HEK293 (cell line): Measurements from ENCODE around the gene STMN1.

ENCODE experiments used
- GLIS1 ChIP-seq: fragments of 450-650 bp; formaldehyde crosslinking; IDR thresholded peaks from 2 replicates; pipeline ENCODE4 v1.5.1; 2016; ENCODE audit warnings: missing biosample characterization, missing genetic modification characterization
- KLF9 ChIP-seq: fragments of 450-650 bp; formaldehyde crosslinking; IDR thresholded peaks from 2 replicates; pipeline ENCODE4 v1.5.1; 2016; ENCODE audit warnings: missing biosample characterization, missing genetic modification characterization, low read depth
- OVOL3 ChIP-seq: fragments of 450-650 bp; formaldehyde crosslinking; IDR thresholded peaks from 2 replicates; pipeline ENCODE4 v1.5.1; 2016; ENCODE audit warnings: missing biosample characterization, missing genetic modification characterization
- SALL2 ChIP-seq: fragments of 450-650 bp; formaldehyde crosslinking; IDR thresholded peaks from 2 replicates; pipeline ENCODE4 v1.5.0; 2017; ENCODE audit warnings: missing biosample characterization, mild to moderate bottlenecking, missing genetic modification characterization, borderline replicate concordance
- SP3 ChIP-seq: fragments of 450-650 bp; formaldehyde crosslinking; IDR thresholded peaks from 2 replicates; pipeline ENCODE4 v1.5.1; 2016; ENCODE audit warnings: missing biosample characterization, missing genetic modification characterization
- WT1 ChIP-seq: fragments of 450-650 bp; formaldehyde crosslinking; IDR thresholded peaks from 2 replicates; pipeline ENCODE4 v1.5.1; 2016; ENCODE audit warnings: missing biosample characterization, missing genetic modification characterization
- ZNF140 ChIP-seq: fragments of 450-650 bp; formaldehyde crosslinking; IDR thresholded peaks from 2 replicates; pipeline ENCODE4 v1.5.1; 2016; ENCODE audit warnings: missing biosample characterization, missing genetic modification characterization
- ZNF2 ChIP-seq: fragments of 450-650 bp; formaldehyde crosslinking; IDR thresholded peaks from 2 replicates; pipeline ENCODE4 v1.5.1; 2016; ENCODE audit warnings: missing biosample characterization, missing genetic modification characterization
- ZNF221 ChIP-seq: fragments of 450-650 bp; formaldehyde crosslinking; IDR thresholded peaks from 2 replicates; pipeline ENCODE4 v1.5.1; 2017; ENCODE audit warnings: missing biosample characterization, missing genetic modification characterization, borderline replicate concordance
- ZNF514 ChIP-seq: fragments of 450-650 bp; formaldehyde crosslinking; IDR thresholded peaks from 2 replicates; pipeline ENCODE4 v1.5.1; 2016; ENCODE audit warnings: missing biosample characterization, missing genetic modification characterization
- ZNF521 ChIP-seq: fragments of 450-650 bp; formaldehyde crosslinking; IDR thresholded peaks from 2 replicates; pipeline ENCODE4 v1.5.1; 2017; ENCODE audit warnings: missing biosample characterization, mild to moderate bottlenecking, missing genetic modification characterization
- ZNF558 ChIP-seq: fragments of 450-650 bp; formaldehyde crosslinking; IDR thresholded peaks from 2 replicates; pipeline ENCODE4 v1.5.1; 2016; ENCODE audit warnings: missing biosample characterization, missing genetic modification characterization
- ZNF621 ChIP-seq: fragments of 450-650 bp; formaldehyde crosslinking; IDR thresholded peaks from 2 replicates; pipeline ENCODE4 v1.5.1; 2017; ENCODE audit warnings: missing biosample characterization, missing genetic modification characterization
- ZNF843 ChIP-seq: fragments of 450-650 bp; formaldehyde crosslinking; IDR thresholded peaks from 2 replicates; pipeline ENCODE4 v1.5.1; 2016; ENCODE audit warnings: missing biosample characterization, missing genetic modification characterization
- ZSCAN30 ChIP-seq: fragments of 450-650 bp; IDR thresholded peaks from 2 replicates; pipeline ENCODE4 v1.5.1; 2018; ENCODE audit warnings: missing biosample characterization, mild to moderate bottlenecking, missing genetic modification characterization, moderate library complexity
- ZXDB ChIP-seq: fragments of 450-650 bp; formaldehyde crosslinking; IDR thresholded peaks from 2 replicates; pipeline ENCODE4 v1.5.1; 2016; ENCODE audit warnings: missing biosample characterization, missing genetic modification characterization
- TF ChIP-seq, protein P1 (sequence below): fragments of 450-650 bp; formaldehyde crosslinking; IDR thresholded peaks from 2 replicates; pipeline ENCODE4 v1.5.1; 2016; ENCODE audit warnings: missing biosample characterization, missing genetic modification characterization
- TF ChIP-seq, protein P2 (sequence below): fragments of 450-650 bp; formaldehyde crosslinking; IDR thresholded peaks from 2 replicates; pipeline ENCODE4 v1.5.1; 2017; ENCODE audit warnings: missing biosample characterization, missing genetic modification characterization
- TF ChIP-seq, protein P3 (sequence below): fragments of 450-650 bp; formaldehyde crosslinking; IDR thresholded peaks from 2 replicates; pipeline ENCODE4 v1.5.1; 2016; ENCODE audit warnings: missing biosample characterization, missing genetic modification characterization
- TF ChIP-seq, protein P4 (sequence below): fragments of 450-650 bp; formaldehyde crosslinking; IDR thresholded peaks from 2 replicates; pipeline ENCODE4 v1.5.1; 2017; ENCODE audit warnings: missing biosample characterization, missing genetic modification characterization
- TF ChIP-seq, protein P5 (sequence below): fragments of 450-650 bp; formaldehyde crosslinking; IDR thresholded peaks from 2 replicates; pipeline ENCODE4 v1.5.1; 2017; ENCODE audit warnings: missing biosample characterization, missing genetic modification characterization
- TF ChIP-seq, protein P6 (sequence below): fragments of 450-650 bp; formaldehyde crosslinking; optimal IDR thresholded peaks from 2 replicates; pipeline ENCODE3; 2016; ENCODE audit warnings: missing biosample characterization, mild to moderate bottlenecking, missing genetic modification characterization
- TF ChIP-seq, protein P7 (sequence below): fragments of 450-650 bp; formaldehyde crosslinking; IDR thresholded peaks from 2 replicates; pipeline ENCODE4 v1.5.1; 2016; ENCODE audit warnings: missing biosample characterization, missing genetic modification characterization
- TF ChIP-seq, protein P8 (sequence below): fragments of 450-650 bp; formaldehyde crosslinking; IDR thresholded peaks from 2 replicates; pipeline ENCODE4 v1.5.1; 2016; ENCODE audit warnings: missing biosample characterization, missing genetic modification characterization

STMN1 gene

DNA sequence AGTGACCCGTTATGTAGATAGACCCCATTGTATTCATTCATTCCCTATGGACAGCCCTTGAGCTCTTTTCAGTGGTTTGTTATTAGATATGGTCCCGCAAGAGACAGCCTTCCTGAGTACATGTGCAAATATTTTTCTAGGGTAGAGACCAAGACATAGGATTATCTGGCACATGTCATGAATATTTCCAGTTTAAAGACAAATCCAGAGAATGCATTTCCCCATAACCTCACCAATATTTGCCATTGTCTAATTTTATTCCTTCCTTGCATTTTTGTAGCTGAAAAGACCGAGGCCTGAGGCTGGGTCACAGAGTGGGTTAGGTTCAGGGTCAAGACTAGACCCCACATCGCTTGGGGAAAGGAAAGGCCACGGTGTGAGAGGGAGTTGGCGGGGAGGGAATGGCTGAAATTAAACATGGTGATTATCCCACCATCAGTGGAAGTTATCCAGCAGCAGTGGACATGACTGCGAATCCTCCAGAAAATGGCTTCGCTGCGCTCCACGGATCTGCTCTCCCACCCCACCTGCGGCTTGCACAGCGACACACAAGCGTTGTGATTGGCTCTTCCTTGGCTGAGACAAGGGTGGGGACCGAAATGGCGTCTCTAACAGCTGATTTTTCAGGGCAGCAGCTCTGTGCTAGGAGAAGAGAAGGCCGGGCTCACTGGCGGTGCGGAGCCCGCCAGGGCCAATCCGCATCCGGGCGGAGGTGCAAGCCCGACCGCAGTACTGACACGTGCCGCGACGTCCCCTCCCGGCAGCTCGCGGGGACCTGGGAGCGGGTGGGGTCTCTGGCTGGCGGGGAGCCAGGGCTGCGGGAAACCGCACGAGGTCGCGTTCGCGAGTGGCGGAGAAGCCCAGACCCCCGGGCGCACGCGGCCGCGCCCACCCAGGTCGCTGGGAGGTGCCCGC is 16.1 kb upstream of the STMN1 start (continued):
- TF ChIP-seq ZNF2 (tag by site-specific recombination) (no peak), WT1 (no peak), ZSCAN30 (tag by site-specific recombination) (0 out of 2 replicates have a peak, but pooled peaks have one; percentile 6), ZNF140 (tag by site-specific recombination) (no peak), OVOL3 (no peak), ZNF558 (no peak), ZNF521 (tag by site-specific recombination) (no peak), ZNF514 (tag by site-specific recombination) (no peak), ZNF221 (no peak), ZNF621 (tag by site-specific recombination) (no peak), ZXDB (tag by site-specific recombination) (0 out of 2 replicates have a peak, but pooled peaks have one; percentile 30), KLF9 (tag by site-specific recombination) (peak; percentile 52), SALL2 (tag by site-specific recombination) (no peak), SP3 (no peak), ZNF843 (tag by site-specific recombination) (no peak), GLIS1 (tag by site-specific recombination) (peak; percentile 29; the same call in 1 of the 2 replicates)
- TF ChIP-seq, protein P1, sequence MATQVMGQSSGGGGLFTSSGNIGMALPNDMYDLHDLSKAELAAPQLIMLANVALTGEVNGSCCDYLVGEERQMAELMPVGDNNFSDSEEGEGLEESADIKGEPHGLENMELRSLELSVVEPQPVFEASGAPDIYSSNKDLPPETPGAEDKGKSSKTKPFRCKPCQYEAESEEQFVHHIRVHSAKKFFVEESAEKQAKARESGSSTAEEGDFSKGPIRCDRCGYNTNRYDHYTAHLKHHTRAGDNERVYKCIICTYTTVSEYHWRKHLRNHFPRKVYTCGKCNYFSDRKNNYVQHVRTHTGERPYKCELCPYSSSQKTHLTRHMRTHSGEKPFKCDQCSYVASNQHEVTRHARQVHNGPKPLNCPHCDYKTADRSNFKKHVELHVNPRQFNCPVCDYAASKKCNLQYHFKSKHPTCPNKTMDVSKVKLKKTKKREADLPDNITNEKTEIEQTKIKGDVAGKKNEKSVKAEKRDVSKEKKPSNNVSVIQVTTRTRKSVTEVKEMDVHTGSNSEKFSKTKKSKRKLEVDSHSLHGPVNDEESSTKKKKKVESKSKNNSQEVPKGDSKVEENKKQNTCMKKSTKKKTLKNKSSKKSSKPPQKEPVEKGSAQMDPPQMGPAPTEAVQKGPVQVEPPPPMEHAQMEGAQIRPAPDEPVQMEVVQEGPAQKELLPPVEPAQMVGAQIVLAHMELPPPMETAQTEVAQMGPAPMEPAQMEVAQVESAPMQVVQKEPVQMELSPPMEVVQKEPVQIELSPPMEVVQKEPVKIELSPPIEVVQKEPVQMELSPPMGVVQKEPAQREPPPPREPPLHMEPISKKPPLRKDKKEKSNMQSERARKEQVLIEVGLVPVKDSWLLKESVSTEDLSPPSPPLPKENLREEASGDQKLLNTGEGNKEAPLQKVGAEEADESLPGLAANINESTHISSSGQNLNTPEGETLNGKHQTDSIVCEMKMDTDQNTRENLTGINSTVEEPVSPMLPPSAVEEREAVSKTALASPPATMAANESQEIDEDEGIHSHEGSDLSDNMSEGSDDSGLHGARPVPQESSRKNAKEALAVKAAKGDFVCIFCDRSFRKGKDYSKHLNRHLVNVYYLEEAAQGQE (tag by site-specific recombination): no peak
- TF ChIP-seq, protein P2, sequence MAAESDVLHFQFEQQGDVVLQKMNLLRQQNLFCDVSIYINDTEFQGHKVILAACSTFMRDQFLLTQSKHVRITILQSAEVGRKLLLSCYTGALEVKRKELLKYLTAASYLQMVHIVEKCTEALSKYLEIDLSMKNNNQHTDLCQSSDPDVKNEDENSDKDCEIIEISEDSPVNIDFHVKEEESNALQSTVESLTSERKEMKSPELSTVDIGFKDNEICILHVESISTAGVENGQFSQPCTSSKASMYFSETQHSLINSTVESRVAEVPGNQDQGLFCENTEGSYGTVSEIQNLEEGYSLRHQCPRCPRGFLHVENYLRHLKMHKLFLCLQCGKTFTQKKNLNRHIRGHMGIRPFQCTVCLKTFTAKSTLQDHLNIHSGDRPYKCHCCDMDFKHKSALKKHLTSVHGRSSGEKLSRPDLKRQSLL (tag by site-specific recombination): no peak
- TF ChIP-seq, protein P3, sequence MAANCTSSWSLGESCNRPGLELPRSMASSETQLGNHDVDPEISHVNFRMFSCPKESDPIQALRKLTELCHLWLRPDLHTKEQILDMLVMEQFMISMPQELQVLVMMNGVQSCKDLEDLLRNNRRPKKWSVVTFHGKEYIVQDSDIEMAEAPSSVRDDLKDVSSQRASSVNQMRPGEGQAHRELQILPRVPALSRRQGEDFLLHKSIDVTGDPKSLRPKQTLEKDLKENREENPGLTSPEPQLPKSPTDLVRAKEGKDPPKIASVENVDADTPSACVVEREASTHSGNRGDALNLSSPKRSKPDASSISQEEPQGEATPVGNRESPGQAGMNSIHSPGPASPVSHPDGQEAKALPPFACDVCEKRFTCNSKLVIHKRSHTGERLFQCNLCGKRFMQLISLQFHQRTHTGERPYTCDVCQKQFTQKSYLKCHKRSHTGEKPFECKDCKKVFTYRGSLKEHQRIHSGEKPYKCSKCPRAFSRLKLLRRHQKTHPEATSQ (tag by site-specific recombination): 0 out of 2 replicates have a peak, but pooled peaks have one; percentile 34
- TF ChIP-seq, protein P4, sequence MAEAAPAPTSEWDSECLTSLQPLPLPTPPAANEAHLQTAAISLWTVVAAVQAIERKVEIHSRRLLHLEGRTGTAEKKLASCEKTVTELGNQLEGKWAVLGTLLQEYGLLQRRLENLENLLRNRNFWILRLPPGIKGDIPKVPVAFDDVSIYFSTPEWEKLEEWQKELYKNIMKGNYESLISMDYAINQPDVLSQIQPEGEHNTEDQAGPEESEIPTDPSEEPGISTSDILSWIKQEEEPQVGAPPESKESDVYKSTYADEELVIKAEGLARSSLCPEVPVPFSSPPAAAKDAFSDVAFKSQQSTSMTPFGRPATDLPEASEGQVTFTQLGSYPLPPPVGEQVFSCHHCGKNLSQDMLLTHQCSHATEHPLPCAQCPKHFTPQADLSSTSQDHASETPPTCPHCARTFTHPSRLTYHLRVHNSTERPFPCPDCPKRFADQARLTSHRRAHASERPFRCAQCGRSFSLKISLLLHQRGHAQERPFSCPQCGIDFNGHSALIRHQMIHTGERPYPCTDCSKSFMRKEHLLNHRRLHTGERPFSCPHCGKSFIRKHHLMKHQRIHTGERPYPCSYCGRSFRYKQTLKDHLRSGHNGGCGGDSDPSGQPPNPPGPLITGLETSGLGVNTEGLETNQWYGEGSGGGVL (tag by site-specific recombination): no peak
- TF ChIP-seq, protein P5, sequence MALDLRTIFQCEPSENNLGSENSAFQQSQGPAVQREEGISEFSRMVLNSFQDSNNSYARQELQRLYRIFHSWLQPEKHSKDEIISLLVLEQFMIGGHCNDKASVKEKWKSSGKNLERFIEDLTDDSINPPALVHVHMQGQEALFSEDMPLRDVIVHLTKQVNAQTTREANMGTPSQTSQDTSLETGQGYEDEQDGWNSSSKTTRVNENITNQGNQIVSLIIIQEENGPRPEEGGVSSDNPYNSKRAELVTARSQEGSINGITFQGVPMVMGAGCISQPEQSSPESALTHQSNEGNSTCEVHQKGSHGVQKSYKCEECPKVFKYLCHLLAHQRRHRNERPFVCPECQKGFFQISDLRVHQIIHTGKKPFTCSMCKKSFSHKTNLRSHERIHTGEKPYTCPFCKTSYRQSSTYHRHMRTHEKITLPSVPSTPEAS (tag by site-specific recombination): no peak
- TF ChIP-seq, protein P6, sequence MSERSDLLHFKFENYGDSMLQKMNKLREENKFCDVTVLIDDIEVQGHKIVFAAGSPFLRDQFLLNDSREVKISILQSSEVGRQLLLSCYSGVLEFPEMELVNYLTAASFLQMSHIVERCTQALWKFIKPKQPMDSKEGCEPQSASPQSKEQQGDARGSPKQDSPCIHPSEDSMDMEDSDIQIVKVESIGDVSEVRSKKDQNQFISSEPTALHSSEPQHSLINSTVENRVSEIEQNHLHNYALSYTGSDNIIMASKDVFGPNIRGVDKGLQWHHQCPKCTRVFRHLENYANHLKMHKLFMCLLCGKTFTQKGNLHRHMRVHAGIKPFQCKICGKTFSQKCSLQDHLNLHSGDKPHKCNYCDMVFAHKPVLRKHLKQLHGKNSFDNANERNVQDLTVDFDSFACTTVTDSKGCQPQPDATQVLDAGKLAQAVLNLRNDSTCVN (tag by site-specific recombination): peak; percentile 74
- TF ChIP-seq, protein P7, sequence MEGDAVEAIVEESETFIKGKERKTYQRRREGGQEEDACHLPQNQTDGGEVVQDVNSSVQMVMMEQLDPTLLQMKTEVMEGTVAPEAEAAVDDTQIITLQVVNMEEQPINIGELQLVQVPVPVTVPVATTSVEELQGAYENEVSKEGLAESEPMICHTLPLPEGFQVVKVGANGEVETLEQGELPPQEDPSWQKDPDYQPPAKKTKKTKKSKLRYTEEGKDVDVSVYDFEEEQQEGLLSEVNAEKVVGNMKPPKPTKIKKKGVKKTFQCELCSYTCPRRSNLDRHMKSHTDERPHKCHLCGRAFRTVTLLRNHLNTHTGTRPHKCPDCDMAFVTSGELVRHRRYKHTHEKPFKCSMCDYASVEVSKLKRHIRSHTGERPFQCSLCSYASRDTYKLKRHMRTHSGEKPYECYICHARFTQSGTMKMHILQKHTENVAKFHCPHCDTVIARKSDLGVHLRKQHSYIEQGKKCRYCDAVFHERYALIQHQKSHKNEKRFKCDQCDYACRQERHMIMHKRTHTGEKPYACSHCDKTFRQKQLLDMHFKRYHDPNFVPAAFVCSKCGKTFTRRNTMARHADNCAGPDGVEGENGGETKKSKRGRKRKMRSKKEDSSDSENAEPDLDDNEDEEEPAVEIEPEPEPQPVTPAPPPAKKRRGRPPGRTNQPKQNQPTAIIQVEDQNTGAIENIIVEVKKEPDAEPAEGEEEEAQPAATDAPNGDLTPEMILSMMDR (tag by site-specific recombination): 0 out of 2 replicates have a peak, but pooled peaks have one; percentile 7
- TF ChIP-seq, protein P8, sequence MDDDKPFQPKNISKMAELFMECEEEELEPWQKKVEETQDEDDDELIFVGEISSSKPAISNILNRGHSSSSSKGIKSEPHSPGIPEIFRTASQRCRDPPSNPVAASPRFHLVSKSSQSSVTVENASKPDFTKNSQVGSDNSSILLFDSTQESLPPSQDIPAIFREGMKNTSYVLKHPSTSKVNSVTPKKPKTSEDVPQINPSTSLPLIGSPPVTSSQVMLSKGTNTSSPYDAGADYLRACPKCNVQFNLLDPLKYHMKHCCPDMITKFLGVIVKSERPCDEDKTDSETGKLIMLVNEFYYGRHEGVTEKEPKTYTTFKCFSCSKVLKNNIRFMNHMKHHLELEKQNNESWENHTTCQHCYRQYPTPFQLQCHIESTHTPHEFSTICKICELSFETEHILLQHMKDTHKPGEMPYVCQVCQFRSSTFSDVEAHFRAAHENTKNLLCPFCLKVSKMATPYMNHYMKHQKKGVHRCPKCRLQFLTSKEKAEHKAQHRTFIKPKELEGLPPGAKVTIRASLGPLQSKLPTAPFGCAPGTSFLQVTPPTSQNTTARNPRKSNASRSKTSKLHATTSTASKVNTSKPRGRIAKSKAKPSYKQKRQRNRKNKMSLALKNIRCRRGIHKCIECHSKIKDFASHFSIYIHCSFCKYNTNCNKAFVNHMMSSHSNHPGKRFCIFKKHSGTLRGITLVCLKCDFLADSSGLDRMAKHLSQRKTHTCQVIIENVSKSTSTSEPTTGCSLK (tag by site-specific recombination): no peak
